ENCODE measurements around the gene ATP5F1B.

GRCh38 chr12:56601503-56601902, 44.3 kb downstream of the ATP5F1B start:
- TF ChIP-seq IRF1 (CRISPR knock-in tag; IDR thresholded peaks at IDR 0.05) (no peak), CTCF (IDR thresholded peaks at IDR 0.05) (no peak), ZNF671 (CRISPR knock-in tag; IDR thresholded peaks at IDR 0.05) (no peak), SP1 (CRISPR knock-in tag; conservative IDR thresholded peaks at IDR 0.05) (no peak), ESRRA (CRISPR knock-in tag; IDR thresholded peaks at IDR 0.05; ENCODE audit: borderline replicate concordance) (no peak), NR2C2 (CRISPR knock-in tag; IDR thresholded peaks at IDR 0.05) (no peak), JUN (CRISPR knock-in tag; IDR thresholded peaks at IDR 0.05) (no peak), CREB1 (CRISPR knock-in tag; IDR thresholded peaks at IDR 0.05) (no peak), STAT6 (CRISPR knock-in tag; conservative IDR thresholded peaks at IDR 0.05; ENCODE audit: low read depth) (no peak), NFE2L1 (CRISPR knock-in tag; IDR thresholded peaks at IDR 0.05) (no peak), HMGXB4 (CRISPR knock-in tag; IDR thresholded peaks at IDR 0.05) (no peak), USF2 (CRISPR knock-in tag; IDR thresholded peaks at IDR 0.05) (no peak), FOXJ3 (CRISPR knock-in tag; IDR thresholded peaks at IDR 0.05; ENCODE audit: borderline replicate concordance) (no peak), NR1H2 (CRISPR knock-in tag; IDR thresholded peaks at IDR 0.05) (no peak)
